ENCODE data around the gene MSGN1.
"Not testable (repeated sequence)": the region's sequence is repeated elsewhere in the genome, so short reads cannot be mapped to it uniquely, and the experiment has no call there.

The MSGN1 gene

GRCh38 chr2:17805717-17806363 lies 10.4 kb upstream of the MSGN1 start:
- no peak for DNase-seq

DNA sequence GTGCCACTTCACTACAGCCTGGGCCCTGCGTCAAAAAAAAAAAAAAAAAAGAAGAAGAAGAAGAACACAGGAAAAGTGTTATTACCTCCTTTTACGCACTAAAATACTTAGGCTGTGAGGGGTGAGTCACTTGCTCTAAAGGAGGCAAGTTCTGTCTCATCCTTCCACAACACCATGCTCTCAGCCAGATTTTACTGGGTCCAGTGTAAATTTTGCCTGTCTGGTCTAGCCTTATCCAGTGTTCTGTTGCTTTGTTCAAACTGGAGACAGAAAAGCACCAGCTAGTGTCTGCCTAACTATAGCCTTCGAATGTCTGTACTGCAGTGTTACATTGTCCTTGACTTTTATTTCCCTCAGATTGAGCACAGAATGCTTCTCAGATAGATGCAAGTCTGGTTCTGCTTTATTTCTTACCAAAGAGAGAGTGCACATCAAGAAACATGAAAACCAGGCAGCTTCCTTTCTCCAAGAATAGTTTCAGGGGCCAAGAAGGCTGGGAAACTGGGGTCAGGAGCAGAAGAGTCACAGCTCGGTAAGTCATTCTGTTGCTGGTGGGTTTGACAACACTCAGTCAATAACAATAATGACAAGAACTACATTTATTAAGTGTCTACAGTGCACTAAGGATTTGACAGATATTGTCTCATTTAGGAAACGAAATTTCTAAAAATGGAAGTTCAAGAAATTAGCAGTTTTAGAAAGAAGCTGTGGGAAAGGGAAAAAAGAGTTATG lies 3.1 kb upstream of the MSGN1 start:
- no peak for DNase-seq

GRCh38 chr2:17813742-17814473 lies 2.4 kb upstream of the MSGN1 start:
- DNase-seq = no peak

DNA sequence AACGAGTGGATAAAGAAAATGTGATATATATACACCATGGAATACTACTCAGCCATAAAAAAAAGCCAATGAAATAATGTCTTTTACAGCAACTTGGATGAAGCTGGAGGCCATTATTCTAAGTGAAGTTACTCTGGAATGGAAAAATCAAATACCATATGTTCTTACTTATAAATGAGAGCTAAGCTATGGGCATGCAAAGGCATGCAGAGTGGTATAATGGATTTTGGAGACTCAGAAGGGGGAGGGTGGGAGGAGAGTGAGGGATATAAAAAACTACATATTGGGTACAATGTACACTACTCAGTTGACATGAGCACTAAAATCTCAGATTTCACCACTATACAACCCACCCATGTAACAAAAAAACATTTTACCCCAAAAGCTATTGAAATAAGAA lies 1.7 kb upstream of the MSGN1 start:
- no peak for DNase-seq

DNA sequence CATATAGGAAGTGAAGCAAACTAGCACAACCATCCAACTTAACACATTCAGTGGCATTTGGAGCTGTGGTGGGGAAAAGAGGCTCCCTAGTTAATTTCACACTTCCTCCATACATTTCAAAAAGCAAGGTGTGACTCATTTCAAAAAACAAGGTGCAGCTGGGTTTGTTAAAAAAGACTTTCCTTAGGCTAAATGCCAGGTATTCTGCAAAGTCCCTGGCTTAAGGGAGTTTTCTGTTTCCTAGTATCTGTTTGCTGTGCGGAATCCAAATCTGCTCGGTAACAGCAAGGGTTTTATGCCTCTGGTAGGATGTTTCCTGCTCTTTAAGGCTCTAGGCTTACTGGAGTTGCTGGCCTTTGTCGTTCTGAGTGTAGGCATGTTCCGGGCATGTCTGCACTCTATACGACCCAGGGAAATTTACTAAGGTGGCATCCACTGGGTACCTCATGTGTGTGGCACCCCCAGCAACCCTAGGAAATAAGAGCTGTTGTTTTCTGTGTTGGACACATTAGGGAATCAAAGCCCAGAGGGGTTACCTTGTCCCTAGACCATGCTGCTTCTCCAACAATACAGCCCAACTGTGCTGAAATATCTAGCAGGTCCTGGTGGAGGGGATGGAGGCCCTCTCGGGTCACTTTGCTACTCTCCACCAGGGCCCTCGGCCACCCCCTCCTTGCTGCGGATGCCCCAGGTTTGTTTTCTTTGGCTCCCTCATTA lies 634 bp upstream of the MSGN1 start:
- DNase-seq = no peak

- DNase-seq = no peak
Observed at GRCh38 chr2:17818235-17818815, 2.1 kb downstream of the MSGN1 start.

- DNase-seq = no peak
Observed at GRCh38 chr2:17821080-17821479, 4.8 kb downstream of the MSGN1 start.

- DNase-seq = no peak
Observed at GRCh38 chr2:17821535-17822444, 5.5 kb downstream of the MSGN1 start.

- no peak for DNase-seq
Observed at GRCh38 chr2:17822445-17823117, 6.3 kb downstream of the MSGN1 start.

DNA sequence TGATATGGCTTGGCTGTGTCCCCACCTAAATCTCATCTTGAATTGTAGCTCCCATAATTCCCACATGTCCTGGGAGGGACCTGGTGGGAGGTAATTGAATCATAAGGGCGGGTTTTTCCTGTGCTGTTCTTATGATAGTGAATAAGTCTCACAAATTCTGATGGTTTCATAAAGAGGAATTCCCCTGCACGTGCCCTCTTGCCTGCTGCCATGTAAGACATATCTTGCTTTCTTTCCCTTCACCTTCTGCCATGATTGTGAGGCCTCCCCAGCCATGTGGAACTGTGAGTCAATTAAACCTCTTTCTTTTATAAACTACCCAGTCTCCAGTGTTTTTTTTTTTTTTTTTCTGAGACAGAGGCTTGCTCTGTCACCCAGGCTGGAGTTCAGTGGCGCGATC lies 7.4 kb downstream of the MSGN1 start:
- not testable (repeated sequence) for DNase-seq

- no peak for DNase-seq
Observed at GRCh38 chr2:17827316-17827715, 11.1 kb downstream of the MSGN1 start.

DNA sequence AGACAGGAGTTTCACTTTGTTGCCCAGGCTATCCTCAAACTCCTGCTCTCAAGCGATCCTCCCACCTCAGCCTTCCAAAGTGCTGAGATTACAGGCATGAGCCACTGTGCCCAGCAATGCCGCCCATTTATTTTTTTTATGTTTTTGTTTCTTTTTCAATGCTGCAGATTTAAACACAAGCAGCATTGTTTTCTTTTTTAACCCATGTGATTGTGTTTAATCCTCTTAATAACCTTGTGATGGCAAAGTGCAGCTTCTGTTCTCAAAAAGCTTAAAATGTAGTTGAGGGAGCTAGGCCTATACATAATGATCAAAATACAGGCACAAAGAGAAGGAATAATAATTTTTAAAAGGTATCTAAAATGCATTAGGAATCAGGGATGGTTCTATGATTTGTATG lies 11.5 kb downstream of the MSGN1 start:
- no peak for DNase-seq

GRCh38 chr2:17830053-17831034 lies 14.1 kb downstream of the MSGN1 start:
- DNase-seq = no peak

DNA sequence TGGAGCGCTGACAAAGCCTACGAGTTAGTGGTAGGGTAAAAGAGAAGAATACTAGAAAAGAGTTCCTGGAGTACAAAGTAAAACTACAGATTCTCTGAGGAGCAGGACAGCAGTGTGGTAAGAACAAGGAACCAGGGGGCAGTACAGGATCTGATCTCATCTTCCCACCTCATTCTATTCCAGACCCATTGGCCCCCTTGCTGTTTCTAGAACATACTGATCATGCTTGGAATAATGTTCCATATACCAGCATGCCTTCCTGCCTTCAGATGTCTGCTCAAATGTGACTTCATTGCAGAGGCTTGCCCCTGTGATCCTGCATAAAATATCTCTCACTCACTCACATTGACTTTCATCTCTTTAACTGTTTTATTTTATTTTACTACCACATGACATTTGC lies 19.3 kb downstream of the MSGN1 start:
- no peak for DNase-seq

GRCh38 chr2:17839959-17840358 lies 23.7 kb downstream of the MSGN1 start:
- DNase-seq = no peak

- DNase-seq = no peak
Observed at GRCh38 chr2:17843457-17843856, 27.2 kb downstream of the MSGN1 start.

DNA sequence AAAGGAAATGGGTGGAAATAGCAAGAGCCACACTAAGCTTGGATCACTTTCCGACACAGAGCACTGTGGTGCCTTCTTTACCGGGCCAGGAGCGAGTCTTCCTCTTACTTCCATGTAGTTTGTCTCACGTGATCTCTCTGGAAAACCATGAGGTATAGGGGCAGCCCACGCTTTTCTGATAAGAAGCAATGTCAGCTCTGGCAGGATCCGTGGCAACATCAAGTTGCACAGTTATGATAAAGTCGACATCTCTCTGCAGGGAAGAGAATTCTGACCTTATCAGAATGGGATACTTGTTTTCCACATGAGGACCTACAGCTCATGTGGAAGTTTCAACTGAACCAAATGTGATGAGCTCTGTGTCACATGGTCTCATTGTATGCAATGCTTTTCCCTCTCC lies 29.5 kb downstream of the MSGN1 start:
- DNase-seq = no peak

GRCh38 chr2:17846676-17847075 lies 30.4 kb downstream of the MSGN1 start:
- DNase-seq = no peak

DNA sequence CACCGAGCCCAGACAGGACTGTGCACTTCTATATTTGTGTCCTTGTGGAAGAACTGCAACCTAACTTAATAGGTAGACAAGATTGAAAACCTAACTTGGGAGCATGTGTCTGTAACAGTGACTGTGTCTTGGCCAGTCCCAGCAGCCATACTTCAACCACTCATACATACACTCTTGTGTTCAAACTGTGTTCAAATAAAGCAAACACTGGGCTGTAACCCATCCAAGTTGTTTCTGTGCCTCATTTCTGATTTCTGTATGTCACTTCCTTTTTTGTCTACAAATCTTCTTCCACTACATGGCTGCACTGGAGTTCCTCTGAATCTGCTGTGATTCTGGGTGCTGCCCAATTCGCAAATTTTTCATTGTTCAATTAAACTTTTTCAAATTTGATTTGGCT lies 31.0 kb downstream of the MSGN1 start:
- DNase-seq = no peak

DNA sequence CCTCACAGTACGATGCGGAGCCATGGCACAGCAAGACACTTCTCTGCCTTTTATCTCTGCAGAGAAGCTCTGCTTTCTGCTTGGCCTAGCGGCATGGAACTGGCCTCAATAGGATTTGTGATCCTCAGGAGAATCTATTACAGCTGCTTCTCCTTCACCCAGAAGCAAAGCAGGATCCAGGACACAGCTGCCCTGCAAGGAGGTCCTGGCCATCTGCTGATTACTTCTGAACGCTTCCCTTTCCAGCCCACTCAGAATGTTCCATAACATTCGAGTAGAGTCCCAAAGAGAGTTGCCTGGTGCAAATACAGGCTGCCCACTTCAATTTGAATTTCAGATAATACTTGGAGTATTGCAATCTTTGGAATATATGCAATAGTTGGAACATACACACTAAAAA lies 33.0 kb downstream of the MSGN1 start:
- no peak for DNase-seq

Measured in NCI-H187 treated with DMSO at 0.1 percent for 48 hours (cell line).